Esophagus (tissue), 2 donors: ENCODE data around the gene GLO1. TPM values are rescaled to one million over a fixed set of nuclear protein-coding genes. Genes with fewer than 3 reads are reported as not detected.
"Not testable (repeated sequence)": the region's sequence is repeated elsewhere in the genome, so short reads cannot be mapped to it uniquely, and the experiment has no call there.

Experiments used
- H3K27ac ChIP-seq, 2 donors: one replicate each; pipeline ENCODE4 v1.5.1; 2013; ENCODE audit warnings: low read depth in 2 of 2, mild to moderate bottlenecking in 2 of 2, inconsistent platforms in 1 of 2, low read length in 1 of 2, moderate library complexity in 1 of 2
- H3K27me3 ChIP-seq, 2 donors: one replicate each; pipeline ENCODE4 v1.6.1; 2013; ENCODE audit warnings: low read length in 2 of 2, control low read depth in 1 of 2, mild to moderate bottlenecking in 1 of 2; ENCODE audit not compliant: insufficient read depth in 2 of 2, control insufficient read depth in 1 of 2
- H3K36me3 ChIP-seq, 2 donors: one replicate each; pipeline ENCODE4 v1.6.1; 2013; ENCODE audit warnings: low read length in 1 of 2; ENCODE audit not compliant: control insufficient read depth in 2 of 2, insufficient read depth in 2 of 2
- H3K4me1 ChIP-seq, 2 donors: one replicate each; pipeline ENCODE4 v1.6.1; 2013; ENCODE audit warnings: low read length in 1 of 2; ENCODE audit not compliant: control insufficient read depth in 2 of 2, insufficient read depth in 2 of 2
- H3K4me3 ChIP-seq, 2 donors: one replicate each; pipeline ENCODE4 v1.5.1; 2013; ENCODE audit warnings: low read length in 2 of 2, mild to moderate bottlenecking in 2 of 2, low read depth in 1 of 2, moderate library complexity in 1 of 2
- H3K9me3 ChIP-seq, 2 donors: one replicate each; pipeline ENCODE4 v1.6.1; 2013; ENCODE audit warnings: mild to moderate bottlenecking in 2 of 2, low read depth in 1 of 2, low read length in 1 of 2, moderate library complexity in 1 of 2; ENCODE audit not compliant: control insufficient read depth in 2 of 2, insufficient read depth in 1 of 2
- WGBS, 2 donors: extraction: QIAGEN DNeasy Blood & Tissue Kit; methylation state at CpG; one replicate each; pipeline ENCODE4 v1.1.7; 2013; 5-methylcytosine and 5-hydroxymethylcytosine counted together
- polyA plus RNA-seq, 2 donors: library from polyadenylated mRNA; stranded (reverse); fragments of 200-250 nt; gene quantifications; one replicate each; pipeline ENCODE4 v1.2.3, GENCODE V29; 2013
- donor health status: healthy with polysubstance abuse.
- donor health status: Bipolar disorder and iron deficiency.

Gene GLO1
- polyA plus RNA-seq, 2 donors, result 58.8 to 82.5 TPM

DNA sequence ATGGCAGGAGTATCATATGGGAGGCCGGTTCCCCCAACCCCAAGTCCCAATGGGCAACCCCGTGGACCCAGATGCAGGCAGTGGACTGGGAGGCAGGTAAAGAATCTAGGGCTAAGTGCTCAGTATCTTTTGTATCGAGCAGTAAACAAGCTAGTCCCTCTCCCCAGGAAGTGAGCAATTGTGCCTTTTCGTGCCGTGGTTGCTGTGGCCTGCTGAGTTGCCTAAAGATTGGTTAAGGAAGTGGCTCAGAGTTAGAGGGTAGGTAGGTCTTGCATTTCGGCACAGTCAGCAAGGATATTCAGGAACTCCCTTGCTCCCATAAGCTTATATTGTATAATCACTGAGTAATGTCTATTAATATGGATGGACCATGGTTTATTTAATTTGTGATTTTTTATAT, 10.9 kb upstream of the GLO1 start:
- no peaks in the 10 kb centered on the region for H3K9me3 ChIP-seq
- no peaks in the 10 kb centered on the region for H3K27me3 ChIP-seq
- peak overlapping the region in 1 of 2 donors; percentile 51 for H3K27ac ChIP-seq
- H3K4me1 ChIP-seq, result peaks cover 0 to 4% of the 10 kb centered on the region in 2 donors
- H3K4me3 ChIP-seq, result no peak overlapping the region
- WGBS, 2 donors, result 58 to 75% methylated on average over 6 of the region's 6 CpGs
- H3K36me3 ChIP-seq, result no peaks in the 10 kb centered on the region

DNA sequence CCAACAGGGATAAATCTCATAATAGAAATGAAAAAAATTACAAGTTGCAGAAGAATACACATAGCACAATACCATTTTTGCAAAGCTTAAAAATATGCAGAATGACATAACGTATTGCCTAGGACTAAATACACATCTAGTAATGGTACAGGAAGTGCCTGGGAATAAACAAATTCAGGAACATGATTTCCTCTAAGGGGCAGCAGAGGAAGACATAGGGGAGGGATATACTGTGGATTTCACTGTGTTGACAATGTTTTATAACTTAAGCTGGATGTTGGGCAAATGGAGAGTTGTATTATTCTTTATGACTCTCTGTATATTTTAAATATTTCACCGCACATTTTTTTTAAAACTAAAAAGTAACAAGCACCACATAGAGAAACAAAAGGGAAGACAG, 5.6 kb upstream of the GLO1 start:
- H3K27ac ChIP-seq, result no peak overlapping the region
- H3K4me1 ChIP-seq, result no peaks in the 10 kb centered on the region
- no peaks in the 10 kb centered on the region for H3K36me3 ChIP-seq
- H3K27me3 ChIP-seq, result no peaks in the 10 kb centered on the region
- H3K4me3 ChIP-seq, result no peak overlapping the region
- H3K9me3 ChIP-seq, result no peaks in the 10 kb centered on the region
- WGBS, 2 donors, result 45 to 49% methylated on average over 2 of the region's 2 CpGs

DNA sequence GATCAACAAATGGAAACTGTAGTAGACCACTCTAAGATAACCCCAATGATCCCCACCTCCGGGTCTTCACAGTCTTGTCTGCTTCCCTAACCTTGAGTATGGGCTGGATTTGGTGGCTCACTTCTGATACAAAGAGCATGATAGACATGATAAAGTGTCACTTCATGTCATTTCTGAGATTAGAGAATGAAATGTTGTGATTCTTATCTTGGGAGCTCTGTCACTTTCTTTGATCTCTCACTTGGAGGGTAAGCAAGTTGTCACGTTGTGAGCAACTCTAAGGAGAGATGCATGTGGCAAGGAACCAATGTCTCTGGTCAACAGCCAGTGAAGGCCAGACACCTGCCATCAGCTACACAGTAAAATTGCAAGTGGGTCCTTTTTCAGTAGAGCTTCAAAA, 3.0 kb upstream of the GLO1 start:
- WGBS, 2 donors, result 73% methylated on average over 2 of the region's 2 CpGs

DNA sequence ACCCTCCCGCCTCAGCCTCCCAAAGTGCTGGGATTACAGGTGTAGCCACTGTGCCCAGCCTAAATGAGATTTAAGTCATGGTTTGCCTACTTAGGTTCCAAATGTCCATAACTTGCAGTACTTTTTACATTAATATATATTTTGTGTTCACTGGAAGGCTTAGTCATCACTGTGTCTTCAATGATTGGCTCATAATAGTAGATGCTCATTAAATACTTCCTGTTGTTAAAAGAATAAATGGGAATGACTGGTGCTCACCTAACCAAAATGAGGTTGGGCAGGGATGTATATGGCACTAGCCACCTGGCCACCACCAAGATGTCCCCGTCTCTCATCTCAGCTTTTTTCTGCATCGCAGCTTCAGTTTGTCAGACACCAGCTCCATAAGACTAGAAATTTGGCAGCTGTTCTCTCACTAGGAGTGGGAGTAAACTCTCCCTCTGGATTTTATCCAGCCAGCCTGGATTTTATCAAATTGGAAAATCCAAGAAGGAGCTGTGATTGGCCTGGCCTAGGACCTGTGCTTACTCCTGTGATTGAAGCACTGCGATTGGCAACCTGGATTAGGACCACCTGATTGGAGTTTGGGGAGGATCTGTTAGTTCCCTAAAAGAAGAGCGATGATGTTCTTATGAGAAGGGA, 1.1 kb upstream of the GLO1 start:
- no peaks in the 10 kb centered on the region for H3K9me3 ChIP-seq

More for the DNA sequence above, 3.0 kb upstream of the GLO1 start:
- Histone ChIP-seq H3K4me1 (no peaks in the 10 kb centered on the region), H3K9me3 (no peaks in the 10 kb centered on the region), H3K27ac (no peak overlapping the region), H3K36me3 (no peaks in the 10 kb centered on the region), H3K27me3 (no peaks in the 10 kb centered on the region), H3K4me3 (no peak overlapping the region)

DNA sequence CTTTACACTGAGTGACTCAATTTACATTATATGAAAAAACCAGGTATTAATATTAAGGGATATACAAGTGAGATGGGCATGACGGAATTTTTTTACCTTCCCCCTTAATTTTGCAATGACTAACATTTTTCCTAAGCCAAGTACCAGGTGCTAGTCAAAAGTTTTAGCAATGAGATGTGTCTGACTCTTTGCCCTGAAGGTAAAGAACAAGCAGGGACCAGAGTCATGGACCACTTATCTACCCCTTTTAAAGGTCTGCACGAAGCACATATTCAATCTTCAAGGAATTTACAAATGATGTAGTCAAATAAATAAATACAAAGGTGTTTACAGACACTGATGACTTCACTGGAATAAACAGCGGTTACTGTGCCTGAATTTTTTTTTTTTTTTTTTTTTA, 1.4 kb downstream of the GLO1 start:
- 75 to 80% methylated on average over 3 of the region's 3 CpGs for WGBS, 2 donors
- H3K4me1 ChIP-seq, result no peaks in the 10 kb centered on the region
- no peaks in the 10 kb centered on the region for H3K9me3 ChIP-seq
- H3K4me3 ChIP-seq, result no peak overlapping the region
- H3K36me3 ChIP-seq, result no peaks in the 10 kb centered on the region
- no peaks in the 10 kb centered on the region for H3K27me3 ChIP-seq
- no peak overlapping the region for H3K27ac ChIP-seq

More for the DNA sequence above, 1.1 kb upstream of the GLO1 start:
- no peak overlapping the region for H3K27ac ChIP-seq
- no peak overlapping the region for H3K4me3 ChIP-seq
- no peaks in the 10 kb centered on the region for H3K36me3 ChIP-seq
- H3K4me1 ChIP-seq, result no peaks in the 10 kb centered on the region
- 79% methylated on average over 5 of the region's 5 CpGs for WGBS, 2 donors
- no peaks in the 10 kb centered on the region for H3K27me3 ChIP-seq

DNA sequence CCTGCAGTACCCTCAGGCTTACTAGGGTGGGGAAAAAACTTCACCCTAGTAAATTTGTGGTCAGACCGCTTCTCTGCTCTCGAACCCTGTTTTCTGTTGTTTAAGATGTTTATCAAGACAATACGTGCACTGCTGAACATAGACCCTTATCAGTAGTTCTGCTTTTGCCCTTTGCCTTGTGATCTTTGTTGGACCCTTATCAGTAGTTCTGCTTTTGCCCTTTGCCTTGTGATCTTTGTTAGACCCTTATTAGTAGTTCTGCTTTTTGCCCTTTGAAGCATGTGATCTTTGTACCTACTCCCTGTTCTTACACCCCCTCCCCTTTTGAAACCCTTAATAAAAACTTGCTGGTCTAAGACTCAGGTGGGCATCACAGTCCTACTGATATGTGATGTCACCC, 3.2 kb downstream of the GLO1 start:
- H3K9me3 ChIP-seq, H3K36me3 ChIP-seq: not testable (repeated sequence)
- WGBS, 2 donors, result 85 to 99% methylated on average over 3 of the region's 3 CpGs

DNA sequence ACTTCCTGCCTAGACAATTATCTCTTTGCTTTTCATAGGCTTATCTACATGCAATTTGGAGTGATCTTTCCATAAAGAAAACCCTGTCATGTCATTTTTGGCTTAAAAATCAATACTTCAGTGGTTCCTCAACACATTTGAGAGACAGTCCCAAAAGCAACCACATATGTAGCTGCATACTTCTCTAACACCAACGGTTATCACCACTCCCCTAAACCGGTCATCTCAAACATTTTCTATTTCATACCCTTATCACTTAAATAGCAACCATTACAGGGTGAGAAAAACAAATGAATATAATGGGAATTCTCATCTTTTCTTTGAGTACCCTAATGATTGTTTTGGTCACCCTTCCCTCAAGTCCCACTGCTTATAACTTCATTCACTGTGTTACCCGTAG, 5.1 kb downstream of the GLO1 start:
- Histone ChIP-seq H3K36me3 (no peaks in the 10 kb centered on the region), H3K27me3 (no peaks in the 10 kb centered on the region), H3K9me3 (no peaks in the 10 kb centered on the region), H3K27ac (no peak overlapping the region), H3K4me3 (no peak overlapping the region), H3K4me1 (no peaks in the 10 kb centered on the region)
- WGBS, 2 donors, result 83 to 89% methylated on average over 3 of the region's 3 CpGs

More for the DNA sequence above, 3.2 kb downstream of the GLO1 start:
- not testable (repeated sequence) for H3K27me3 ChIP-seq, H3K27ac ChIP-seq, H3K4me1 ChIP-seq, H3K4me3 ChIP-seq

DNA sequence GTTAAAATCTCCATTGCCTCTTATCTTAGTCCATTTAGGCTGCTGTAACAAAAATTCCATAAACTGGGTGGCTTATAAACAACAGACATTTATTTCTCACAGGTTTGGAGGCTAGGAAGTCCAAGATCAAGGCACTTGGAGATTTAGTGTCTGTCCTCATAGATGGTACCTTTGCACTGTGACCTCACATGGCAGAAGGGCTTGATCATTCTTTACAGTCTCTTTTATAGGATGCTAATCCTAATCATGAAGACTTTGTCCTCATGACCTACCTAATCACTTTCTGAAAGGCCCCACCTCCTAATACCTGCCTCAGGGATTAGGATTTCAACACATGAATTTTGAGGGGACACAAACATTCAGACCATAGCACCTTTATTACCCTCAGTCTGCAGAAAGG, 6.6 kb downstream of the GLO1 start:
- Histone ChIP-seq H3K9me3 (no peaks in the 10 kb centered on the region), H3K4me1 (no peaks in the 10 kb centered on the region), H3K27me3 (no peaks in the 10 kb centered on the region), H3K27ac (no peak overlapping the region), H3K36me3 (no peaks in the 10 kb centered on the region), H3K4me3 (no peak overlapping the region)

DNA sequence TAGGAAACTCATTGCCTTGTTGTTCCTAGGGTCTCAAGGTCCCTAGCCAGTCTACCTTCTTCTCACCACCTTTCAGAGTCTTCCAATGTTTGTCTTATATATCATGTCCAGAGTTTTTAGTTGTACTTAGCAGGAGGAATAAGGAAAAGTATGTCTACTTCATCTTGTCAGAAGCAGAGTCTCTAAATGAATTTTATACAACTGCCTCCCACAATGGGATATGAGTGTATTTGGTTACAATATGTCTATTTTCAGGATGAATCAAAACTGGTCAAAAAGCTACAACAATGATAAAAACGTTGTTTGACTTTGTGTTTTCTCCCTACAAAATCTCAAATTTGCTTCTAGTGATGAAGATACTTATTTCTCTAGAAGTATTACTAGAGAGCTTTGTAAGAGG, 7.0 kb downstream of the GLO1 start:
- 79 to 80% methylated on average over 1 of the region's 1 CpG for WGBS, 2 donors
- H3K27me3 ChIP-seq, result no peaks in the 10 kb centered on the region
- H3K4me1 ChIP-seq, result no peaks in the 10 kb centered on the region
- H3K4me3 ChIP-seq, result no peak overlapping the region
- no peak overlapping the region for H3K27ac ChIP-seq
- no peaks in the 10 kb centered on the region for H3K36me3 ChIP-seq
- no peaks in the 10 kb centered on the region for H3K9me3 ChIP-seq

DNA sequence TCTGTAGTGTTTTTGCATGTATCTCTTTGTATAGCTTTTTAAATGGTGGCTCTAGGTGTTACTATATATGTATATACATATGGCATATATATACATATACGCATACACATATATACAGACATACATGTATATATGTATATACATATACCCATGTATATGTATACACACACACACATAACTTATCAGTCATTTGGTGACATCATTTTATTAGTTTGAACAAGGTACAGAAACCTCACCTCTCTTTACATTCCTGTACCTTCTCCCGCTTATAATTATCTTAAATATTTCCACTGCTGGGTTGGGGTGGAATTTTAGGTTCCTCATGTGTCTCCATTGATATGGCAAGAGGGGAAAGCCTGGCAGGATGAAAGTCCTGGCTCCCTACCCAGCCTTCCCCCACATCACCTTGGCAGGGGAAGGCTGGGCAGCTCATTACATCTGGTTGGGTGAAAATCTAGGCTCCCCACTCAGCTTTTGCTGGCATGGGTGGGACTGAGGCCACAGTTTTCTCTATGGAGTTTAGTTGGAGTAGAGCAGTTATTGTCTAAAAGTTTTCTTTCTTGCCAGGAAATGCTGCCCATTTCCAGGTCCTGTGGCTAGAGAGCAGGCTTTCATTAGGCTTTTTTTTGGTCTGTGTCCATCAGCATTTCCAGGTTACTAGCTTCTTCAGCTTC, 7.6 kb downstream of the GLO1 start:
- Histone ChIP-seq H3K36me3 (no peaks in the 10 kb centered on the region), H3K9me3 (no peaks in the 10 kb centered on the region), H3K27me3 (no peaks in the 10 kb centered on the region), H3K27ac (no peak overlapping the region), H3K4me3 (no peak overlapping the region), H3K4me1 (no peaks in the 10 kb centered on the region)
- 95 to 98% methylated on average over 2 of the region's 2 CpGs for WGBS, 2 donors
